Measurements from ENCODE around the gene PPP1R3D. TPM values are rescaled to one million over a fixed set of nuclear protein-coding genes. Genes with fewer than 3 reads are reported as not detected.
A peak's percentile ranks its signal among the peaks of the same experiment; 100 is the strongest.

PPP1R3D gene
- total RNA-seq, 4 donors from 2014 or later = 8.4 to 14.7 (median 10.8) TPM

GRCh38 chr20:59935457-59936185 is 4.5 kb downstream of the PPP1R3D start:
- intact Hi-C loops (cut with DNase I) = no loop called here
- TF ChIP-seq, protein P1, sequence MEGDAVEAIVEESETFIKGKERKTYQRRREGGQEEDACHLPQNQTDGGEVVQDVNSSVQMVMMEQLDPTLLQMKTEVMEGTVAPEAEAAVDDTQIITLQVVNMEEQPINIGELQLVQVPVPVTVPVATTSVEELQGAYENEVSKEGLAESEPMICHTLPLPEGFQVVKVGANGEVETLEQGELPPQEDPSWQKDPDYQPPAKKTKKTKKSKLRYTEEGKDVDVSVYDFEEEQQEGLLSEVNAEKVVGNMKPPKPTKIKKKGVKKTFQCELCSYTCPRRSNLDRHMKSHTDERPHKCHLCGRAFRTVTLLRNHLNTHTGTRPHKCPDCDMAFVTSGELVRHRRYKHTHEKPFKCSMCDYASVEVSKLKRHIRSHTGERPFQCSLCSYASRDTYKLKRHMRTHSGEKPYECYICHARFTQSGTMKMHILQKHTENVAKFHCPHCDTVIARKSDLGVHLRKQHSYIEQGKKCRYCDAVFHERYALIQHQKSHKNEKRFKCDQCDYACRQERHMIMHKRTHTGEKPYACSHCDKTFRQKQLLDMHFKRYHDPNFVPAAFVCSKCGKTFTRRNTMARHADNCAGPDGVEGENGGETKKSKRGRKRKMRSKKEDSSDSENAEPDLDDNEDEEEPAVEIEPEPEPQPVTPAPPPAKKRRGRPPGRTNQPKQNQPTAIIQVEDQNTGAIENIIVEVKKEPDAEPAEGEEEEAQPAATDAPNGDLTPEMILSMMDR (IDR thresholded peaks at IDR 0.05) = no peak
- TF ChIP-seq POLR2A (IDR thresholded peaks at IDR 0.05) = no peak
- Histone ChIP-seq H3K9me3 (no peaks in the 10 kb centered on the region), H3K4me1 (peaks cover 27 to 60% (median 28%) of the 10 kb centered on the region in 3 donors), H3K36me3 (no peaks in the 10 kb centered on the region), H3K27me3 (no peaks in the 10 kb centered on the region), H3K27ac (no peak overlapping the region), H3K4me3 (no peak overlapping the region)
- WGBS, 2 donors = 89 to 91% methylated on average over 8 of the region's 8 CpGs
- DNase-seq = no peak

DNA sequence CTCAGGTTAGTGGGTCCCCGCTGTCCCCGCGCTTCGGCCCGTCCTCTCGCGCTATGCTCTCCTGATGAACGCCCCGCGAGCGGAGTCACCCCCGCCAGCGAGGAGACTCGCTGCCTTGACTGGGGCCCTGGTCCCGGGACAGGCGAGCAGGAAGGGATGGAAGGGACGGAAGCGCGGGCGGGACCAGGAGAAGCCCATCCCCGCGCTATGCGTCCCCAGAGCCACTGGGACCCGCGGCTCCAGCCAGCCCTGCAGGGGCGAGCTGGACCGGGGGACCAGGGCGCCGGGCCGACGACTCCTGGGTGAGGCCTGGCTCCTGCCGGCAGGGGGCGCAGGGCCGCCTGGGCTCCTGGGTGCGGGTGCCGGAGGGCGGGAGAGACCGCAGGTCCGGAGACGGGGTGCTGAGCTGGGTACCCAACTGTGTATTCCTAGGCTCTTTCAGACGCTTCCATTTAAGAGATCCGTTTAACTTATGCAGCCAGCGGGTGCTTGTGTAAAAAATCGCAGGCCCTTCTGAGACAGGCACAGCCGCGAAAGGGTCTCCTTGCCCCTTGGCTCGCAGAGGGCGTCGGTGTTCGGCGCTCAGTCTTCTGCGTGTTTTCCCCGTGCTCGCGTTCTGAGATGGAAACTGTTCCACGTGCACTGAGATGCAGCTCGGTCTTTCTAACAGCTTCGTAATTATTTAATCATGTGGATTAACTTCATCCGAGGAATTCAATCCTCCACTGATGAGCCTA is 6.1 kb downstream of the PPP1R3D start:
- intact Hi-C loops (cut with DNase I) = no loop called here
- no peak for DNase-seq
- Histone ChIP-seq H3K4me1 (peaks cover 23 to 54% (median 24%) of the 10 kb centered on the region in 3 donors), H3K4me3 (peak overlapping the region; percentile 67 to 79 (median 70)), H3K27ac (peak overlapping the region; percentile 56 to 83 (median 76)), H3K36me3 (no peaks in the 10 kb centered on the region), H3K27me3 (no peaks in the 10 kb centered on the region), H3K9me3 (no peaks in the 10 kb centered on the region)
- TF ChIP-seq POLR2A (IDR thresholded peaks at IDR 0.05) = no peak
- TF ChIP-seq, protein P1 (IDR thresholded peaks at IDR 0.05) = peak; percentile 86 to 96 (median 90)
- WGBS, 2 donors = 25 to 31% methylated on average over 17 to 22 of the region's 59 CpGs

DNA sequence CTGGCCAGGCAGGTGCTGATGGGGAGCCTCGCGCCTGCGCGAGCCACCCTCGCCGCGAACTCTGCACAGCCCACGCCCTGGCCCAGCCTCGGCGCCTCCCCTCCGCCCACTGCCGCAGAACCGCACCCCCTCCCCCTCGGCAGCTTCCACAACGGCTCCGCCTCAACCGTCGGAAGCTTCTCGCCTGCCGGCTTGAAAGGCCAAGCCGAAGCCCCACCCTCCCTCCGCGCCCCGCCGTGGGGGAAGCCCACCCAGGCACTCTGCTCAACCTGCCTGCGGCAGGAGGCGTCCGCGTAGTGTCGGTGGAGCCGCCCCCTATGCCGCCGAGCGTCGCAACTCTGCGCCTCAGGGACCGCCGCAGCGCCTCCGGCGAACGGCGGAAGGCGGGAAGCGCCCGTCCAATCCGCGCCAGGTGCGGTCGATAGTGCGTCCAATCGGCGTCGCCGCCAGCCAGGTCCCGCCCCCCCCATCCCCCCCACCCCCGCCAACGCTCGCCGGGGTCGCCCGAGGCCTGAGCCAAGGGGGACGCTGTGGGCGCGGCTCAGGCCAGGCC is 6.7 kb downstream of the PPP1R3D start, which contains the start of gene SYCP2:
SYCP2 (minus strand) TSS at position 342 of the 553 bp plus-strand sequence. CDS start 11,224 bp downstream, outside the sequence.
- Histone ChIP-seq H3K4me1 (peaks cover 17 to 48% (median 18%) of the 10 kb centered on the region in 3 donors), H3K9me3 (no peaks in the 10 kb centered on the region), H3K27me3 (no peaks in the 10 kb centered on the region), H3K36me3 (no peaks in the 10 kb centered on the region), H3K4me3 (peak within 1 kb of the TSS; percentile 67 to 79 (median 70)), H3K27ac (peak within 1 kb of the TSS; percentile 56 to 83 (median 76))
- WGBS, 2 donors = 62% methylated on average over 10 of the region's 65 CpGs; no CpG with 5 or more reads in 1 of the 2 donors
- DNase-seq = no peak
- TF ChIP-seq, protein P1 (IDR thresholded peaks at IDR 0.05) = no peak
- TF ChIP-seq POLR2A (IDR thresholded peaks at IDR 0.05) = no peak
- intact Hi-C loops (cut with DNase I) = no loop called here

GRCh38 chr20:59932616-59933295 is 7.3 kb downstream of the PPP1R3D start:
- TF ChIP-seq, protein P1 (IDR thresholded peaks at IDR 0.05) = no peak
- no peak for TF ChIP-seq POLR2A (IDR thresholded peaks at IDR 0.05)
- H3K27me3 ChIP-seq = no peaks in the 10 kb centered on the region
- no peak for DNase-seq
- H3K36me3 ChIP-seq = no peaks in the 10 kb centered on the region
- H3K4me3 ChIP-seq = peak overlapping the region; percentile 67 to 79 (median 70)
- H3K4me1 ChIP-seq = peaks cover 11 to 42% (median 15%) of the 10 kb centered on the region in 3 donors
- H3K27ac ChIP-seq = no peak overlapping the region
- no peaks in the 10 kb centered on the region for H3K9me3 ChIP-seq
- intact Hi-C loops (cut with DNase I) = no loop called here
- WGBS, 2 donors = 94 to 95% methylated on average over 15 to 51 of the region's 72 CpGs

Data from esophagus squamous epithelium (tissue), 5 donors.